Occipital lobe (tissue), 2 donors: ENCODE measurements around the gene ISG15. TPM values are rescaled to one million over a fixed set of nuclear protein-coding genes. Genes with fewer than 3 reads are reported as not detected.
"Not testable (repeated sequence)": the region's sequence is repeated elsewhere in the genome, so short reads cannot be mapped to it uniquely, and the experiment has no call there.

Experiments used
- DNase-seq: peaks from one replicate; lab custom pipeline; 2025; lab: John Stamatoyannopoulos, UW
- total RNA-seq: library from RNA; depleted of rRNA; stranded (reverse); fragments of >200 nt; gene quantifications from one replicate; pipeline ENCODE4 v1.2.3, GENCODE V29; 2014

The ISG15 gene
- total RNA-seq, 1 donor from 2014 or later = 15.0 TPM

- DNase-seq = no peak
Measured at GRCh38 chr1:975365-975764, 37.9 kb upstream of the ISG15 start.

- DNase-seq = no peak
Measured at GRCh38 chr1:975896-976683, 37.2 kb upstream of the ISG15 start.

- DNase-seq = not testable (repeated sequence)
Measured at GRCh38 chr1:976791-977190, 36.5 kb upstream of the ISG15 start.

GRCh38 chr1:978069-978834 lies 35.0 kb upstream of the ISG15 start:
- no peak for DNase-seq

- DNase-seq = no peak
Measured at GRCh38 chr1:978835-979743, 34.2 kb upstream of the ISG15 start.

GRCh38 chr1:979744-980072 lies 33.6 kb upstream of the ISG15 start:
- no peak for DNase-seq

- no peak for DNase-seq
Measured at GRCh38 chr1:980137-980571, 33.1 kb upstream of the ISG15 start.

- DNase-seq = no peak
Measured at GRCh38 chr1:980602-981395, 32.5 kb upstream of the ISG15 start.

- no peak for DNase-seq
Measured at GRCh38 chr1:981491-981954, 31.8 kb upstream of the ISG15 start.

- DNase-seq = no peak
Measured at GRCh38 chr1:981955-982558, 31.2 kb upstream of the ISG15 start, which contains the start of gene PERM1. TSS of gene PERM1 (minus strand) at chr1:982093. CDS start at chr1:981029, 1,064 bp downstream.

- no peak for DNase-seq
Measured at GRCh38 chr1:982765-983436, 30.4 kb upstream of the ISG15 start.

GRCh38 chr1:983798-984475 lies 29.4 kb upstream of the ISG15 start:
- no peak for DNase-seq

GRCh38 chr1:984476-984814 lies 28.9 kb upstream of the ISG15 start:
- DNase-seq = no peak

GRCh38 chr1:985126-985525 lies 28.2 kb upstream of the ISG15 start:
- DNase-seq = no peak

- not testable (repeated sequence) for DNase-seq
Measured at GRCh38 chr1:988061-988460, 25.2 kb upstream of the ISG15 start.

- DNase-seq = not testable (repeated sequence)
Measured at GRCh38 chr1:991275-991674, 22.0 kb upstream of the ISG15 start.

- no peak for DNase-seq
Measured at GRCh38 chr1:991895-992294, 21.4 kb upstream of the ISG15 start.

- DNase-seq = no peak
Measured at GRCh38 chr1:992362-992761, 20.9 kb upstream of the ISG15 start.

- DNase-seq = no peak
Measured at GRCh38 chr1:993379-993995, 19.8 kb upstream of the ISG15 start.
